Measurements from ENCODE around the gene ZNF407. TPM values are rescaled to one million over a fixed set of nuclear protein-coding genes. Genes with fewer than 3 reads are reported as not detected.

Gene ZNF407
- total and polyA plus RNA-seq, 2 experiments from 2014 or later = 2.1 to 10.4 TPM

GRCh38 chr18:74795751-74796150, 198.1 kb downstream of the ZNF407 start (continued):
- no peak for TF ChIP-seq NANOG (IDR thresholded peaks at IDR 0.05; ENCODE audit: borderline replicate concordance)
- TF ChIP-seq ZNF331 (CRISPR knock-in tag; IDR thresholded peaks at IDR 0.05; ENCODE audit: low read depth) = no peak
- TF ChIP-seq REST (IDR thresholded peaks at IDR 0.05; ENCODE audit: unreplicated experiment) = no peak
- TF ChIP-seq CTCF (conservative IDR thresholded peaks at IDR 0.05; ENCODE audit: low read depth in 2 of 2) = no peak

- Histone ChIP-seq H2AFZ (no peak overlapping the region), H3K79me2 (replicated peaks; ENCODE audit: insufficient read depth) (no peaks in the 10 kb centered on the region), H3K36me3 (ENCODE audit: insufficient read depth) (no peaks in the 10 kb centered on the region), H3F3A (replicated peaks; ENCODE audit: low read depth) (no peaks in the 10 kb centered on the region), H3K4me3 (no peak overlapping the region), H3K4me1 (ENCODE audit: insufficient read depth) (peaks cover 37% of the 10 kb centered on the region), H3K4me2 (no peak overlapping the region), H4K20me1 (replicated peaks; ENCODE audit: insufficient read depth) (no peaks in the 10 kb centered on the region), H3K27ac (ENCODE audit: low read depth) (no peak overlapping the region), H3K27me3 (ENCODE audit: insufficient read depth) (no peaks in the 10 kb centered on the region), H3K9me2 (ENCODE audit: insufficient read depth) (no peaks in the 10 kb centered on the region)
- H3K27me3 Mint-ChIP-seq (ENCODE audit: insufficient read depth, low read depth, poor library complexity) = peaks cover 2% of the 10 kb centered on the region
- peaks cover 43% of the 10 kb centered on the region for H3K4me1 Mint-ChIP-seq
- DNase-seq (ENCODE audit: low spot score) = no peak
- no peak for ATAC-seq
- H3K4me3 Mint-ChIP-seq = no peak overlapping the region
- no peaks in the 10 kb centered on the region for H3K36me3 Mint-ChIP-seq (ENCODE audit: low read depth)
- H3K27ac Mint-ChIP-seq = no peak overlapping the region
- H3K9me3 Mint-ChIP-seq = no peaks in the 10 kb centered on the region
- TF ChIP-seq CREB1 (CRISPR knock-in tag; IDR thresholded peaks at IDR 0.05; ENCODE audit: low read depth) (no peak), REST (IDR thresholded peaks at IDR 0.05; ENCODE audit: unreplicated experiment) (no peak), ZNF462 (CRISPR knock-in tag; IDR thresholded peaks at IDR 0.05) (no peak), CTCF (conservative IDR thresholded peaks at IDR 0.05; ENCODE audit: low read depth in 2 of 2) (no peak)
Measured at GRCh38 chr18:74796211-74796610, 198.5 kb downstream of the ZNF407 start.
